ENCODE data around the gene GAB2. TPM values are rescaled to one million over a fixed set of nuclear protein-coding genes. Genes with fewer than 3 reads are reported as not detected.

GAB2 gene
- total RNA-seq, 1 donor from 2014 or later = 6.6 TPM

GRCh38 chr11:78371221-78371891, 46.3 kb downstream of the GAB2 start:
- Histone ChIP-seq H3K36me3 (ENCODE audit: control insufficient read depth, insufficient read depth, low read length) (no peaks in the 10 kb centered on the region), H3K4me3 (ENCODE audit: low read depth, low read length) (no peak overlapping the region), H3K27me3 (ENCODE audit: control insufficient read depth, insufficient read depth, low read length) (no peaks in the 10 kb centered on the region)
- FAIRE-seq = no peak
- DNase-seq (ENCODE audit: low read depth) = no peak
- TF ChIP-seq CTCF (IDR thresholded peaks at IDR 0.05; ENCODE audit: insufficient read depth, low read length, severe bottlenecking) = no peak

- FAIRE-seq = no peak
- Histone ChIP-seq H3K27me3 (ENCODE audit: control insufficient read depth, insufficient read depth, low read length) (no peaks in the 10 kb centered on the region), H3K36me3 (ENCODE audit: control insufficient read depth, insufficient read depth, low read length) (no peaks in the 10 kb centered on the region), H3K4me3 (ENCODE audit: low read depth, low read length) (no peak overlapping the region)
- DNase-seq (ENCODE audit: low read depth) = no peak
- TF ChIP-seq CTCF (IDR thresholded peaks at IDR 0.05; ENCODE audit: insufficient read depth, low read length, severe bottlenecking) = no peak
Measured at GRCh38 chr11:78370406-78371172, 47.0 kb downstream of the GAB2 start.

GRCh38 chr11:78365381-78365792, 52.2 kb downstream of the GAB2 start:
- H3K27me3 ChIP-seq (ENCODE audit: control insufficient read depth, insufficient read depth, low read length) = no peaks in the 10 kb centered on the region
- DNase-seq (ENCODE audit: low read depth) = peak; percentile 15
- no peaks in the 10 kb centered on the region for H3K36me3 ChIP-seq (ENCODE audit: control insufficient read depth, insufficient read depth, low read length)
- no peak for TF ChIP-seq CTCF (IDR thresholded peaks at IDR 0.05; ENCODE audit: insufficient read depth, low read length, severe bottlenecking)
- FAIRE-seq = no peak
- no peak overlapping the region for H3K4me3 ChIP-seq (ENCODE audit: low read depth, low read length)

DNA sequence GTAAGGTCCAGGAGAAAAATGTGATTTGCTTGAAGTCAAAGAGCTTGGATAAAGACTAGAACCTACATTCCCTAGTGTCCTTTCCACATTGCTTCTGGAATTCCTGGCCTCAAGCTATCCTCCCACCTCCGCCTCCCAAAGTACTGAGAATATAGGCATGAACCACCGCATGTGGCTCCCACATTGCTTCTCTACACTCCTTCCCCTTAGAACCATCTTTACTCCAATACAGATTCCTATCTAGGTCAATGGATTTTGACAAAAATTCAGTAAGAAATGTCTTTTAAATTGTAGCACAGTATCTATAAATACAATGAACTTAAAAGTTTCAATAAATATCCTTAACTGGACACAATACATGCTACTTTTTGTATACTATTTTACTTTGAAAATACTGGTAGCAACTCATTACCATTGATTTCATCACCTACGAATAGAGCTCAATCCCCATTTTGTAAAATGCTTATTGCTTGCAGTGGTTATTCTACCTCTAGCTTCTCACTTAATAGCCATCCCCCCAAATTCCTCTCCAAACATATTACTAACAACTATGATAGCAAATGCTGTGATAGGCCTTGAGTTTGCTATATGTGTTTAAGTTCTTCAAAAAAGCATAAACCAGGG, 53.4 kb downstream of the GAB2 start:
- Histone ChIP-seq H3K27me3 (ENCODE audit: control insufficient read depth, insufficient read depth, low read length) (no peaks in the 10 kb centered on the region), H3K36me3 (ENCODE audit: control insufficient read depth, insufficient read depth, low read length) (no peaks in the 10 kb centered on the region), H3K4me3 (ENCODE audit: low read depth, low read length) (no peak overlapping the region)
- FAIRE-seq = no peak
- DNase-seq (ENCODE audit: low read depth) = no peak
- no peak for TF ChIP-seq CTCF (IDR thresholded peaks at IDR 0.05; ENCODE audit: insufficient read depth, low read length, severe bottlenecking)

- no peak overlapping the region for H3K4me3 ChIP-seq (ENCODE audit: low read depth, low read length)
- H3K27me3 ChIP-seq (ENCODE audit: control insufficient read depth, insufficient read depth, low read length) = no peaks in the 10 kb centered on the region
- no peaks in the 10 kb centered on the region for H3K36me3 ChIP-seq (ENCODE audit: control insufficient read depth, insufficient read depth, low read length)
- FAIRE-seq = no peak
- TF ChIP-seq CTCF (IDR thresholded peaks at IDR 0.05; ENCODE audit: insufficient read depth, low read length, severe bottlenecking) = no peak
- no peak for DNase-seq (ENCODE audit: low read depth)
Measured at GRCh38 chr11:78363024-78363619, 54.5 kb downstream of the GAB2 start.
